IMR-90 (cell line): ENCODE results near the gene AGAP1. TPM values are rescaled to one million over a fixed set of nuclear protein-coding genes. Genes with fewer than 3 reads are reported as not detected.

Experiments
- ATAC-seq: fragments of 200-7000 bp; cut with Tn5 transposase; 2 replicates; pipeline ENCODE4 v1.9.1; 2020; ENCODE audit warnings: low read depth, mild to moderate bottlenecking, moderate library complexity
- BruUV-seq: library from RNA; stranded (reverse); fragments of 400-500 nt; replicated peaks from 2 replicates; lab custom pipeline; 2021; lab: Mats Ljungman, UMichigan
- CTCF ChIA-PET: fragments of 300-600 bp; formaldehyde crosslinking; extraction: SDS; loops from one replicate; lab custom pipeline; 2021; ENCODE audit warnings: antibody characterized with exemption; lab: Yijun Ruan, JAX
- POLR2A ChIA-PET: fragments of 300-600 bp; sonication (Branson Sonifier 250); formaldehyde crosslinking; loops from one replicate; lab custom pipeline; 2022; ENCODE audit warnings: antibody characterized with exemption; ENCODE audit not compliant: unreplicated experiment; lab: Charles Lee
- DNase-seq: peaks from one replicate; pipeline ENCODE4 v3.0.0; 2013
- H2AFZ ChIP-seq: replicated peaks from 2 replicates; pipeline ENCODE3; 2013; ENCODE audit warnings: low read length, mild to moderate bottlenecking; ENCODE audit not compliant: poor library complexity
- H2AK5ac ChIP-seq: 2 replicates; pipeline ENCODE4 v1.6.1; 2013; ENCODE audit warnings: low read depth, low read length, inconsistent platforms
- H2AK9ac ChIP-seq: replicated peaks from 2 replicates; pipeline ENCODE3; 2013; ENCODE audit warnings: mild to moderate bottlenecking, low read depth, low read length, moderate library complexity; ENCODE audit not compliant: poor library complexity
- H2BK120ac ChIP-seq: 2 replicates; pipeline ENCODE4 v1.6.1; 2013; ENCODE audit warnings: low read depth, low read length, inconsistent platforms
- H2BK15ac ChIP-seq: 3 replicates; pipeline ENCODE4 v1.6.1; 2013; ENCODE audit warnings: low read depth, low read length, inconsistent platforms
- H2BK20ac ChIP-seq: 2 replicates; pipeline ENCODE4 v1.6.1; 2013; ENCODE audit warnings: low read depth, mild to moderate bottlenecking, inconsistent platforms, low read length, moderate library complexity
- H2BK5ac ChIP-seq: 2 replicates; pipeline ENCODE4 v1.6.1; 2013; ENCODE audit warnings: mild to moderate bottlenecking, low read depth, low read length, inconsistent platforms; ENCODE audit not compliant: poor library complexity, severe bottlenecking
- H3K14ac ChIP-seq: replicated peaks from 2 replicates; pipeline ENCODE4 v1.6.1; 2013; ENCODE audit warnings: low read depth, low read length, inconsistent platforms
- H3K18ac ChIP-seq: 2 replicates; pipeline ENCODE4 v1.6.1; 2013; ENCODE audit warnings: low read depth, low read length, control low read depth
- H3K23ac ChIP-seq: 2 replicates; pipeline ENCODE4 v1.6.1; 2013; ENCODE audit warnings: low read depth, low read length, inconsistent platforms
- H3K27ac ChIP-seq: 2 replicates; pipeline ENCODE4 v1.5.1; 2013; ENCODE audit warnings: mild to moderate bottlenecking, control low read depth, low read length; ENCODE audit not compliant: insufficient read depth
- H3K27me3 ChIP-seq: 2 replicates; pipeline ENCODE4 v1.6.1; 2013; ENCODE audit warnings: low read length; ENCODE audit not compliant: control insufficient read depth, insufficient read depth
- H3K36me3 ChIP-seq: 2 replicates; pipeline ENCODE4 v1.6.1; 2013; ENCODE audit warnings: low read length, mixed read lengths; ENCODE audit not compliant: control insufficient read depth, insufficient read depth
- H3K4ac ChIP-seq: 2 replicates; pipeline ENCODE4 v1.6.1; 2013; ENCODE audit warnings: low read depth, low read length, inconsistent platforms
- H3K4me1 ChIP-seq: 2 replicates; pipeline ENCODE4 v1.6.1; 2013; ENCODE audit warnings: low read length, mixed read lengths; ENCODE audit not compliant: control insufficient read depth, insufficient read depth
- H3K4me2 ChIP-seq: 2 replicates; pipeline ENCODE4 v1.6.1; 2013; ENCODE audit warnings: low read depth, mild to moderate bottlenecking, control low read depth, low read length, moderate library complexity
- H3K4me3 ChIP-seq: 2 replicates; pipeline ENCODE4 v1.5.1; 2013; ENCODE audit warnings: low read depth, mild to moderate bottlenecking, control low read depth, low read length, moderate library complexity; ENCODE audit not compliant: insufficient read depth
- H3K56ac ChIP-seq: 2 replicates; pipeline ENCODE4 v1.6.1; 2013; ENCODE audit warnings: low read length, inconsistent platforms; ENCODE audit not compliant: insufficient read depth; ENCODE audit errors: extremely low read depth
- H3K79me1 ChIP-seq, 2 experiments: 2 replicates each; pipeline ENCODE4 v1.6.1; 2013; ENCODE audit warnings: low read length in 2 of 2, inconsistent platforms in 1 of 2, low read depth in 1 of 2
- H3K9ac ChIP-seq: 2 replicates; pipeline ENCODE4 v1.6.1; 2013; ENCODE audit warnings: low read depth, low read length, control low read depth
- H3K9me1 ChIP-seq: 2 replicates; pipeline ENCODE4 v1.6.1; 2013; ENCODE audit warnings: low read length, inconsistent platforms; ENCODE audit not compliant: insufficient read depth
- H3K9me3 ChIP-seq: 2 replicates; pipeline ENCODE4 v1.6.1; 2013; ENCODE audit warnings: low read length; ENCODE audit not compliant: control insufficient read depth, insufficient read depth
- H4K20me1 ChIP-seq: 2 replicates; pipeline ENCODE4 v1.6.1; 2013; ENCODE audit warnings: low read length, inconsistent platforms; ENCODE audit not compliant: insufficient read depth
- H4K5ac ChIP-seq: 2 replicates; pipeline ENCODE4 v1.6.1; 2013; ENCODE audit warnings: mild to moderate bottlenecking, low read depth, low read length, control low read depth
- H4K8ac ChIP-seq, 2 experiments: 2 replicates each; pipeline ENCODE4 v1.6.1; 2013; ENCODE audit warnings: low read depth in 2 of 2, low read length in 2 of 2, control low read depth in 1 of 2, inconsistent platforms in 1 of 2
- H4K91ac ChIP-seq: 2 replicates; pipeline ENCODE4 v1.6.1; 2013; ENCODE audit warnings: low read depth, low read length, inconsistent platforms; ENCODE audit not compliant: insufficient read depth
- BHLHE40 ChIP-seq: fragments of 150-350 bp; IDR thresholded peaks from 2 replicates; pipeline ENCODE4 v1.6.1; 2016; ENCODE audit warnings: mild to moderate bottlenecking, low read depth, low read length
- CEBPB ChIP-seq: IDR thresholded peaks from 2 replicates; pipeline ENCODE4 v1.6.1; 2012; ENCODE audit warnings: low read depth, low read length, improper control_type of control experiment
- CHD1 ChIP-seq: IDR thresholded peaks from 2 replicates; pipeline ENCODE4 v1.6.1; 2012; ENCODE audit warnings: low read depth, low read length, improper control_type of control experiment
- CTCF ChIP-seq: conservative IDR thresholded peaks from 2 replicates; pipeline ENCODE4 v1.5.1; 2012; ENCODE audit warnings: mild to moderate bottlenecking, low read depth, low read length, improper control_type of control experiment
- ELK1 ChIP-seq: fragments of 150-350 bp; IDR thresholded peaks from 2 replicates; pipeline ENCODE4 v1.6.1; 2016; ENCODE audit warnings: low read depth, mild to moderate bottlenecking, low read length, moderate library complexity, borderline replicate concordance
- FOS ChIP-seq: fragments of 150-350 bp; IDR thresholded peaks from 2 replicates; pipeline ENCODE4 v1.6.1; 2016; ENCODE audit warnings: low read depth, low read length
- MAFK ChIP-seq: IDR thresholded peaks from 2 replicates; pipeline ENCODE4 v1.6.1; 2012; ENCODE audit warnings: low read depth, low read length, improper control_type of control experiment
- MAZ ChIP-seq: IDR thresholded peaks from 2 replicates; pipeline ENCODE4 v1.6.1; 2012; ENCODE audit warnings: low read depth, mild to moderate bottlenecking, low read length, improper control_type of control experiment, moderate library complexity, borderline replicate concordance
- MXI1 ChIP-seq: IDR thresholded peaks from 2 replicates; pipeline ENCODE4 v1.6.1; 2012; ENCODE audit warnings: low read depth, mild to moderate bottlenecking, low read length, moderate library complexity, borderline replicate concordance
- NFE2L2 ChIP-seq: fragments of 150-350 bp; IDR thresholded peaks from 2 replicates; pipeline ENCODE4 v1.6.1; 2016; ENCODE audit warnings: low read depth, mild to moderate bottlenecking, low read length
- POLR2A ChIP-seq: IDR thresholded peaks from 2 replicates; pipeline ENCODE4 v1.6.1; 2012; ENCODE audit warnings: mild to moderate bottlenecking, low read depth, low read length
- RAD21 ChIP-seq: IDR thresholded peaks from 2 replicates; pipeline ENCODE4 v1.6.1; 2012; ENCODE audit warnings: low read length, improper control_type of control experiment
- RCOR1 ChIP-seq: IDR thresholded peaks from 2 replicates; pipeline ENCODE4 v1.6.1; 2012; ENCODE audit warnings: mild to moderate bottlenecking, low read length, improper control_type of control experiment; ENCODE audit not compliant: insufficient replicate concordance
- RFX5 ChIP-seq: IDR thresholded peaks from 2 replicates; pipeline ENCODE4 v1.8.0; 2012; ENCODE audit warnings: low read depth, mild to moderate bottlenecking, low read length, moderate library complexity
- SMC3 ChIP-seq: fragments of 150-350 bp; IDR thresholded peaks from 2 replicates; pipeline ENCODE4 v1.6.1; 2016; ENCODE audit warnings: low read depth, mild to moderate bottlenecking, antibody characterized with exemption, low read length, moderate library complexity
- USF2 ChIP-seq: fragments of 150-350 bp; IDR thresholded peaks from 2 replicates; pipeline ENCODE4 v1.6.1; 2017; ENCODE audit warnings: mild to moderate bottlenecking, antibody characterized with exemption, low read length, low read depth
- WGBS, 2 experiments: methylation state at CpG; one replicate each; pipeline versions ENCODE4 v1.1.5 to v1.1.7; 2013; ENCODE audit warnings: missing lambda C conversion rate in 2 of 2; ENCODE audit not compliant: insufficient read length in 1 of 2; ENCODE audit errors: extremely low coverage in 2 of 2; 5-methylcytosine and 5-hydroxymethylcytosine counted together
- dilution Hi-C: fragments of 300-500 bp; cut with HindIII; formaldehyde crosslinking; loops from one replicate; pipeline ENCODE4 v1.14.3; 2018; ENCODE audit warnings: low sequenced_read_pairs; ENCODE audit not compliant: unreplicated experiment
- in situ Hi-C: fragments of 300-500 bp; cut with MboI; formaldehyde crosslinking; loops from 3 replicates; pipeline ENCODE4 v1.14.3; 2019; ENCODE audit warnings: low sequenced_read_pairs, inconsistent platforms, mixed read lengths
- intact Hi-C: fragments of 100-400 bp; cut with micrococcal nuclease; formaldehyde crosslinking; loops from 2 replicates; pipeline ENCODE4 v1.10.0; 2022
- polyA plus RNA-seq, 3 experiments: library from polyadenylated mRNA; depleted of rRNA; stranded (reverse); fragments of >200 nt; gene quantifications; 2 replicates each; pipeline ENCODE4 v1.2.3, GENCODE V29; 2012; ENCODE audit warnings: low replicate concordance in 1 of 3
- total RNA-seq: library from RNA; depleted of rRNA; stranded (reverse); fragments of >200 nt; gene quantifications from 2 replicates; pipeline ENCODE4 v1.2.3, GENCODE V29; 2012

AGAP1 gene
- total and polyA plus RNA-seq, 2 of the 4 experiments (the other 2 are of a cell fraction), result 15.1 to 16.4 TPM

DNA sequence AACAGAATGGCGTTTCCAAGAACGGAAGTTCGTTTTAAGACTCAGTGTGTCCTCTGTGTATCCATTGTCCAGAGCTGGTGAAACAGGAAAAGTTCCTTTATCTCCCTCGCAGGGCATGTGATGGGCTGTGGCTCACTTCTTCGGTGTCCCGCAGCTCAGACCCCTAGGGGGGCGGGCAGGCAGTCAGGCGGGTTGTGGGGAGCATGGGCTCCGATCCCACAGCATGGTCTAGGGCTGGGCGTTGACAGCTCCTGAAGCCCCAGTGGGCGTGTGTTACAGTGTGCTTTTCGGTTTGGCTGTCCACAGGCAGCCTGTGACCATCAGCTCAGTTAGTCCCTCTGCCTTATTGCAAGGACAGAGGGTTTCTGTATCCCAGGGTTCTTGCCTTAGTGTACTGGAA is 319.6 kb downstream of the AGAP1 start:
- H3K14ac ChIP-seq, result no peak overlapping the region
- H3K27me3 ChIP-seq, result no peaks in the 10 kb centered on the region
- 100% methylated on average over 2 of the region's 12 CpGs; no CpG with 5 or more reads in 1 of the 2 experiments for WGBS, 2 experiments
- no peak overlapping the region for H2AK5ac ChIP-seq
- DNase-seq, result no peak
- peaks cover 4% of the 10 kb centered on the region for H4K20me1 ChIP-seq
- H3K56ac ChIP-seq, result no peak overlapping the region
- no peak overlapping the region for H3K9ac ChIP-seq
- ATAC-seq, result no peak
- no peak overlapping the region for H3K4me2 ChIP-seq
- H3K4ac ChIP-seq, result no peak overlapping the region
- peaks cover 0 to 4% of the 10 kb centered on the region in 2 experiments; a peak in 1 of 4 replicates for H3K79me1 ChIP-seq
- H4K91ac ChIP-seq, result no peak overlapping the region
- no peak for TF ChIP-seq RFX5
- no peak for TF ChIP-seq ELK1
- no peak for TF ChIP-seq NFE2L2
- no peak for TF ChIP-seq MXI1
- no peak for TF ChIP-seq BHLHE40
- TF ChIP-seq MAZ, result no peak
- TF ChIP-seq MAFK, result no peak
- no peak for TF ChIP-seq FOS
- no peak for TF ChIP-seq RCOR1
- TF ChIP-seq CHD1, result no peak
- TF ChIP-seq SMC3, result no peak
- TF ChIP-seq POLR2A, result no peak
- no peak for TF ChIP-seq USF2
- no peak for TF ChIP-seq RAD21
- TF ChIP-seq CEBPB, result no peak
- TF ChIP-seq CTCF, result no peak
- H2BK15ac ChIP-seq, result no peak overlapping the region
- no TSS peak for BruUV-seq
- H3K36me3 ChIP-seq, result peaks cover 20% of the 10 kb centered on the region
- H2BK5ac ChIP-seq, result no peak overlapping the region
- H4K5ac ChIP-seq, result no peak overlapping the region
- CTCF ChIA-PET, result no interaction called here
- H3K18ac ChIP-seq, result no peak overlapping the region
- no peak overlapping the region for H3K4me3 ChIP-seq
- H3K4me1 ChIP-seq, result peaks cover 11% of the 10 kb centered on the region
- POLR2A ChIA-PET, result no interaction called here
- no peak overlapping the region for H3K27ac ChIP-seq
- no peak overlapping the region for H2AK9ac ChIP-seq
- H3K9me1 ChIP-seq, result peaks cover 11% of the 10 kb centered on the region
- H2AFZ ChIP-seq, result no peak overlapping the region
- in situ Hi-C loops, result no loop called here
- dilution Hi-C loops, result no loop called here
- H2BK20ac ChIP-seq, result no peak overlapping the region
- no peak overlapping the region for H2BK120ac ChIP-seq
- intact Hi-C loops, result no loop called here
- no peaks in the 10 kb centered on the region for H3K9me3 ChIP-seq
- H3K23ac ChIP-seq, result no peak overlapping the region
- H4K8ac ChIP-seq, result no peak overlapping the region
